Activated CD4-positive, CD25-positive, alpha-beta regulatory T cell treated with anti-CD3 and anti-CD28 coated beads, Interleukin-2, amount 50 U/mL, for 72 hours (primary cell): ENCODE measurements around the gene POMZP3.
"Not testable (repeated sequence)": the region's sequence is repeated elsewhere in the genome, so short reads cannot be mapped to it uniquely, and the experiment has no call there.

ENCODE experiments used
- DNase-seq: peaks from one replicate; pipeline ENCODE4 v3.0.0; 2021

Gene POMZP3

GRCh38 chr7:76586585-76587315 is 40.3 kb downstream of the POMZP3 start:
- DNase-seq = not testable (repeated sequence)

- DNase-seq = not testable (repeated sequence)
These were observed 43.3 kb downstream of the POMZP3 start for GRCh38 chr7:76583636-76584281.

- not testable (repeated sequence) for DNase-seq
These were observed 44.0 kb downstream of the POMZP3 start for GRCh38 chr7:76582848-76583631.

DNA sequence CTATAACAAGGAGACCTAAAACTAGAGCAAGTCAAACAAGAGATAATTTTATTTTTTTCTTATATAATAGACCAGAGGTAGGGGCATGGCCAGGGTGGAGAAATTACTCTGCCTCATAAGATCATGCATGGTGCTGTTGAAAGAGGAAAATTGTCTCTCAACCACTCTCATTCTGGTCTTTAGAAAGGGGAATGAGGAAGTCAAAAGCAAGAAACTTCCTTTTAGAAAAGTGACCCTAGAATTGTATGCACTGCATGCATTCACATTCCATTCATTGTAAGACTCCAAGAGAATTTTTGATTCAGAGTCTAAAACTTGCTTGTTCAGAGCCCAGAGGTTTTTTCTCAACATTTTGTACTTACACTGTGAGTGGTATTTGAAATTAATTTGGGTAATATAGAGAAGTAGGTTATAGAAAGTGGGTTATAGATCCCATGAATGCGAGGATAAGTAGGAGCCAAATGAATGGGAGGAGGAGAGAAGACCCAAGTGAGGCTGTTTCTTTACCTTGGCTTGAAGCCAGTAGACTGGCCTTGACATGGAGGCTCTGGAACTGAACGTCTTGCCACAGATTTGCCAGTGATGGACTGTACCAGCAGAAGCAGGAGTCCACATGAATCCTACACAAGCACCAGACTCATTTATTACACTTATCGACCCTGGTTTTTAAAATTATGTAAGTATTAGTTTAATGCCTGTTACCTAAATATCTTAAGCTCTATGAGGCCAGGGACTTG is 51.0 kb downstream of the POMZP3 start:
- DNase-seq = not testable (repeated sequence)

GRCh38 chr7:76575431-76575830 is 51.6 kb downstream of the POMZP3 start:
- DNase-seq = not testable (repeated sequence)

DNA sequence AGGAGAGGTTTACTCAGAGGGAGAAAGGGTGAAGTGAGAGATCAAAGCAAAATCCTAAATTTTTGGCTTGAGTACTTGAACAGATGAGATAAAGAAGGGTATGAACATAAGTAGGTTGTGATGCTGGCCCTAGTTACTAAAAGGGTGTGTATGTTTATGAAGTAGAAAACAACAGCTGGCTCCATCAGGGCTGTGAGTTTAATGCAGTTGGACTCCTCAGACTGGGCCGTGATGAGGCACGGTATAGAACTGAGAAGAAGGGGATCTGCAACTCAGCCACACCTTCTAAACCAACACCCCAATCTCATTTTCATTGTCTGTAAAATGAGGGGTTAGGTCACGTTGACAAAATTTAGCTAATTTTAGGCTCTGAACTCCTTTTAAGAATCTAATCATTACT is 54.8 kb downstream of the POMZP3 start:
- DNase-seq = not testable (repeated sequence)

DNA sequence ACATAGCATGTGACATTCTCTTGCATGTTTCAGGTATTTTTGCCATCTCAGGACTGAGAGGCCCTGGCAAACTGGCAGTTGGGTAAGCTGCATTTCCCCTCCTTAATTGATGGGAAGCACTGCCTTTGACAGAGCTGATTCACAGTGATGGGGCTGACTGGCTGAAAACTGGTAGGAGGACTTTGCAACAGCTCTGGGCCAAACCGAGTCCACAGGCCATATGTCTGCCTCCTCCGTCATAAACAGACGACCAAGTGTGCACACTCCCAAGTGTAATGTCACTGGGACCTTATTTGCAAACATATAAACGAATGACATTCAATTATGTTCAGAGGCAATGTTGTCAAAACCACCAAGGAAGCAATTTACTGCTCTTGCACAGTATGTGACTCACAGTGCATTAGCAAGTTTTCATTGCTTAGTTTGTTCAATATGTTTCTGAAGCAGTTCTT is 56.7 kb downstream of the POMZP3 start:
- DNase-seq = not testable (repeated sequence)

GRCh38 chr7:76568742-76569141 is 58.3 kb downstream of the POMZP3 start:
- DNase-seq = not testable (repeated sequence)

DNA sequence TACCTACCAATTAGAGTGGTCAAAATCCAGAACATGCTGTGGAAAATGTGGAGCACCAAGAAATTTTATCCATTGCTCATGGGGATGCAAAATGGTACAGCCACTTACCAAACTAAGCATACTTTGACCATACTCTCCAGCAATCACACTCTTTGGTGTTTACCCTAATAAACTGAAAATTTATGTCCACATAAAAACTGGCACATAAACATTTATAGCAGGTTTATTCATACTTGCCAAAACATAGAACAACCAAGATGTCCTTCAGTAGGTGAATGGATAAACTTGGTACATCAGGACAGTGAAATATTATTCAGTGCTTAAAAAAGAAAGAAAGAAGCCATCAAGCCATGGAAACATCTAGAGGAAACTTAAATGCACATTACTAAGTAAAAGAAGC is 59.3 kb downstream of the POMZP3 start:
- DNase-seq = not testable (repeated sequence)

GRCh38 chr7:76567311-76567710 is 59.8 kb downstream of the POMZP3 start:
- not testable (repeated sequence) for DNase-seq

GRCh38 chr7:76565001-76565400 is 62.1 kb downstream of the POMZP3 start:
- DNase-seq = not testable (repeated sequence)

DNA sequence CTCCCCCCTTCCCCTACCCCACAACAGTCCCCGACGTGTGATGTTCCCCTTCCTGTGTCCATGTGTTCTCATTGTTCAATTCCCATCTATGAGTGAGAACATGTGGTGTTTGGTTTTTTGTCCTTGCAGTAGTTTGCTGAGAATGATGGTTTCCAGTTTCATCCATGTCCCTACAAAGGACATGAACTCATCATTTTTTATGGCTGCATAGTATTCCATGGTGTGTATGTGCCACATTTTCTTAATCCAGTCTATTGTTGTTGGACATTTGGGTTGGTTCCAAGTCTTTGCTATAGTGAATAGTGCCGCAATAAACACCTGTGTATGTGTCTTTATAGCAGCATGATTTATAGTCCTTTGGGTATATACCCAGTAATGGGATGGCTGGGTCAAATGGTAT is 65.7 kb downstream of the POMZP3 start:
- DNase-seq = not testable (repeated sequence)

- not testable (repeated sequence) for DNase-seq
These were observed 66.9 kb downstream of the POMZP3 start for GRCh38 chr7:76560157-76560556.
